IPS-NIHi7 (cell line): ENCODE data around the gene EVL.

ENCODE experiments used
- DNase-seq: peaks from one replicate; pipeline ENCODE4 v3.0.0; 2012; ENCODE audit warnings: mixed read lengths; ENCODE audit errors: extremely low spot score

Gene EVL

GRCh38 chr14:100082723-100083122 is 17.5 kb downstream of the EVL start:
- no peak for DNase-seq

DNA sequence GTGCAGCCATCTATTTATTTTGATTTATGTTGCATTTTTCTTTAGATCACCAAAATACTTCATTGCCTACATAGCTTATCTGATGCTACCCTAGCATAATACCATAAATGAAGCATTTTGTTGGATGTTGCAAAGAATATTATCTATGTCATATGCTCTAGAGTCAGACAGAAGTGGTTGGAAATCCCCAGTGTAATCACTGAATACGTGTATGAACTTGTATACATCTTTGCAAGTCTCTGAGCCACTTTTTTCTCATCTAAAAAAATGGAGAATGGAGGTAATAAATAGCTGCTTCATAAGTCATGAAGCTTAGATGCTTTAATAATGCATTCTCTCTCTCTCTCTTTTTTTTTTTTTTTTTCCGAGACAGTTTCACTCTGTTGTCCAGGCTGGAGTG is 18.5 kb downstream of the EVL start:
- no peak for DNase-seq

- DNase-seq: no peak
Measured at GRCh38 chr14:100084591-100084990, 19.4 kb downstream of the EVL start.

- DNase-seq: no peak
Measured at GRCh38 chr14:100085462-100085861, 20.2 kb downstream of the EVL start.

- DNase-seq: no peak
Measured at GRCh38 chr14:100086361-100086760, 21.1 kb downstream of the EVL start.

GRCh38 chr14:100088226-100088625 is 23.0 kb downstream of the EVL start:
- DNase-seq: no peak

DNA sequence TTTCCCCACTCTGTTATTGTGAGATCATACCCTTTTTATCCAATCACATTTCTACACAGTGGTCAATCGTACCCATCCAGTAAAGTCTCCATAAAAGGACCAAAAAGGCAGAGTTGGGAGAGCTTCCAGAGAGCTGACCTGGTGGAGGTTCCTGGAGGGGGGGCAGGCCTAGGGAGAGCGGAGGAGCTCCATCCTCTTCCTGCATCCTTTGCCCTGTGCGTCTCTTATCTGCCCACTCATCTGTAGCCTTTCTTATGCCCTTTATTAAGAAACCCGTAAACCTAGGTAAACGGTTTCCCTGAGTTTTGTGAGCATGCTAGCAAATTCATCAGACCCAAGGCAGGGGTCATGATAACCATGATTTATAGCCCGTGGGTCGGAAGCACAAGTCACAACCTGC is 26.2 kb downstream of the EVL start:
- no peak for DNase-seq

DNA sequence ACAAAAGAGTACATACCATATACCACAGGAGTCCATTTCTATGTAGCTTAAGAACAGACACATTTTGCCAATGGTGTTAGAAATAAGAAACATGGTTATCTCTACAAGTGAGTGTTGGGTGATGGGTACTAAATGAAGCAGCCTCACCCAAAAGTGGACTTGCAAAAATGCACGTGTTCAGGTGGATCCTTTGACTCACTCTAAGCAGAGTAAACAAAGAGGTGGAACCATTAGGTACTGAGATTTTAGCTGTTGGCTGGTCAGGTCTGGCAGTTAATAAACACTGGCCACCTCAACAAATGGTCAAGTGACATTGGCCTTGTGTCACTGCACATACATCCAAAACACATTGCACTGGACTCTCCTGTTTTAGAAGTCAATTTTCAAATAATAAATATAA is 27.6 kb downstream of the EVL start:
- no peak for DNase-seq

GRCh38 chr14:100093319-100093718 is 28.1 kb downstream of the EVL start:
- DNase-seq: no peak

GRCh38 chr14:100096656-100097055 is 31.4 kb downstream of the EVL start:
- DNase-seq: no peak

DNA sequence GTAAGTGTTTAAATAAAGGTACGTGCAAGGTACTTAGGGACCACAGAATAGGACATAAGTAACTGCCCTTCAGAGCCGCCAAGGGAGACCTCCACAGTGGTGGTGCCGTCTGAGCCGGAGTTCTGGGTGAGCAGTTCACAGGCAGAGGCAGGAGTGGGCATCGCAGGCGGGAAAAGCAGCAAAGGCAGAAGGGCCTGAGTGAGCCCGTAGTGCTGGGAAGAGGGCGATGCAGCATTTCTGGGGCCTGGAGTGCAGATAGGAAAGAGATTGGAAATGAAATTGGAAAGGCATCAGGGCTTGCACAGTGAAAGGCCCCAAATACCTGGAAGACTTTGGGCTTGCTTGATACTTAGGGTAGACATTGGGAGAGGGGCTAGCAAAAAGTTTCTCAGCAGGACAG is 32.9 kb downstream of the EVL start:
- DNase-seq: no peak

DNA sequence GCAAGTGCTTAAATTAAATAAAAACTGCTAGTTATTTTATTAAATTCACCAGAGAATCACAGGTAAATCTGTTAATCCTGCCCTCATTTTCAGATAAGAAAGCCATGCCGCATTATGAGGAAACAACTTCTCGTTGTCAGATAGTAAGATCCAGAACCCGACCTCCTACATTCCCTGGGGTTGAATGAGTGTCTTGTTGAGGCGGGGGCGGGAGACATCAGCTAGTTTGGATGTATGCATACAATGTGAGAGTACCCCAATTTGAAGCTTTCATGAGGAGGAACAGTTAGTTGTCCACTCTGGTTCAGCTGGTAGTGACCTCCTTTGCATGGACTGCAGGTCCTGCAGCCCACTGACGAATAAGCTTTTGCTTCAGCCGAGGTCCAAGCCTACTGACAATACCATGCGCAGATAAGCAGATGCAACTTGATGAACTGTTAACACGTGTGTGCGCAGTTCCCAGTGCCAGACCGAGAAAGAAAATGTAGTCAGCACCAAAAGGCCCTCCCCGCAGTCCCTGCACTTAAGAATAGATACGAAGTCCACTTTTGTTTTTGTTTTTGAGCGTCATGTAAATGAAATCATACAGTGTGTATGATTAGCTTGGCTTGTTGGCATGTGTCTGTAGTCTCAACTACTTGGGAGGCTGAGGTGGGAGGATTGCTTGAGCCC is 34.9 kb downstream of the EVL start:
- DNase-seq: no peak

DNA sequence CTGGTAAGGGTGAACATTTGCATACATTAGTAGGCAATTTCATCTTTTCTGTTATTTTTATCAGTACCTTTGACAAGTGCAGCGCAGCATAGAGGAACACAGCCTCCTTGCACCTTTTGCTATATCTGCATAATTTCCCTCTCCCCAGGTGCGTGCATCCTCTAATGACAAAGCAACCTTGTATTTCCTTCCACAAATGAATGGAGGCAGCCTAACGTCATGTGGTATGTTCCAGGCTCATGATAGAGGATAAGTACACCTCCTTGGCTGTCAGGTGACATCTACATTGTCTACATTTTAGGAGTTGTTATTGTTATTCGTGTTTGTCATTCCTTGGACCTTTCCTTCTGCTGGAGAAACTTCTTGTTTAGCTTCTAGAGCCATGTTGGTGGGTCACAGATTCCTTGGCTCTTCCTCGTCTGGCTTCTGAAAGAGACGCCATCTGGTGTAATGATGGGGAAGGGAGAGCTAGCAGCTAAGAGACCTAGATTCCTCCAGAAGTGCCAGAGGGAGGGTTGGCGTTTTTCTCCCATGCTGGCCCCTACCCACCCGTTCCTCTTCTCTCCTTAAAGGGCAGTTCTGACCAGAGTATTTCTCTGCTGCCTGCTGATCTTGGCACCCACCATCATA is 37.0 kb downstream of the EVL start:
- DNase-seq: no peak

GRCh38 chr14:100103250-100104005 is 38.2 kb downstream of the EVL start:
- no peak for DNase-seq

- no peak for DNase-seq
Measured at GRCh38 chr14:100104006-100104352, 38.8 kb downstream of the EVL start.

DNA sequence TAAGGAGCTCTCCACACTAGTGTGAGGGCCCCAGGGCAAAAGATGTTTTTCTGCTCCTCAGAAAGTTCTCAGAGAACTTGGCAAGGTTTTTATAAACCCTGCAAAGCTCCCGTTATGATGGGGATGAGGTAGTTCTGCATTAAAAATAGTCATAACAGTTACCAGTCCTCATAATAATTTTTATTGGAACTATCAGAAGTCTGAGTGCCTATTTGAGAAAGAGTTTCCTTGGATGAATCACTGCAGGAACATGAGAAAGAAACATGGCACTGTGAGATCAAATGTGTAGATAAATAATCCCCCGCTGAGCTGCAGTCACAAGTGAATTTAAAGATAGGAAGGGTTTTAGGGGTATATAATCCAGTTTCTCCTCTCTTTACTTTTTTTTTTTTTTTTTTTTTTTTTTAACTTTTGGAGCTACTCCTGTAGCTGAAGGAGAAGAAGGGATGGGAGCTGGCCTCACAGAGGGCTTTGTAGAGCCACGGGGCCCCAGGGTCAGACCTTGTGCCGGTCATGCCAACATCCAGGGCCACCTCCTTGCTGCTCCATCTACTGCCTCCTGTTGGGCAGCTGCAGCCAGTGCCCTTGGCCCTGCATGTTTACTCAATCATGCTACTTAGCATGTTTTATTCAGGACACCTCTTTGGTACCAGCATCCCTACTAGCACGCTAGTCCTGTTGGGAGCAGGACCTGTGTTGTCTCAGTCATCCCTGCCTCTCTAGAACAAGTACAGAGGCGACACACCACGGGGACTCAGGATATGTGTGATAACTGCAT is 39.5 kb downstream of the EVL start:
- no peak for DNase-seq

DNA sequence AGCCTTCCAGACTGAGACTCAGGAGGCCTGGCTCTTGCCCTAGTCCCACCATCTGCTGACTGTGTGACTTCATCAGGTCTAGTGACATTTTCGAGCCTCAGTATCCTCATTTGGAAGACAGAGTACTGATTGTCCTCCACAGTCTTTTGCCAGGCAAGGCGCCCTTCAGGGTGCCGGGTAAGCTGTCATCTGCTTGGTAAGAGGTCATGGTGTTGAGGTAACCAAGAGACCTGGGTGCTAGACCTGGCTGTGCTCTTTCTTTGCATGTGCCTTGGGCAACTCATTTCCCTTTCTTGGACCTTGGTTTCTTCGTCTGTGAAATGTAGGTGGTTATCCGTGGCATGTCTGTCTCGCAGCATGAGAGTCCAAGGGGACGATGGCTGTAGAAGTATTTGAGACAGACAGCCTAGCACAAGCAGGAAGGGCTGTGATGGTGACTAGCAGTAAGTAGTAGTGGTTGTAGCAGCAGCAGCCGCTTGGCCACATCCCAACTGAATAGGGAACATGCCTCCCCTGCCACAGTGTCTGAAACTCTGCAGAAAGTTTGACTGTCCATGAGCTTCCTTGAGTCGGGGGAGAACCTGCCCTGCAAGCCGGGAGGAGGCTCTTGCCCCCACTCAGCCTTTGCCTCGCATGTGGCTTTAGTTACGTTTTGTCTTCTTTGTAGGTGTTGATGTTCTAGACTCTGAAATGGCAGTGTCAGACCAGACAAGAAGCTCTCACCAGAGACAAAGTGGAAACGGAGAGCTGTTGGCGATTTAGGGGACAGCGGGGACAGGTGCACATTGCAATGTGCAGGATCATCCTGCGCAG is 40.3 kb downstream of the EVL start:
- DNase-seq: no peak

DNA sequence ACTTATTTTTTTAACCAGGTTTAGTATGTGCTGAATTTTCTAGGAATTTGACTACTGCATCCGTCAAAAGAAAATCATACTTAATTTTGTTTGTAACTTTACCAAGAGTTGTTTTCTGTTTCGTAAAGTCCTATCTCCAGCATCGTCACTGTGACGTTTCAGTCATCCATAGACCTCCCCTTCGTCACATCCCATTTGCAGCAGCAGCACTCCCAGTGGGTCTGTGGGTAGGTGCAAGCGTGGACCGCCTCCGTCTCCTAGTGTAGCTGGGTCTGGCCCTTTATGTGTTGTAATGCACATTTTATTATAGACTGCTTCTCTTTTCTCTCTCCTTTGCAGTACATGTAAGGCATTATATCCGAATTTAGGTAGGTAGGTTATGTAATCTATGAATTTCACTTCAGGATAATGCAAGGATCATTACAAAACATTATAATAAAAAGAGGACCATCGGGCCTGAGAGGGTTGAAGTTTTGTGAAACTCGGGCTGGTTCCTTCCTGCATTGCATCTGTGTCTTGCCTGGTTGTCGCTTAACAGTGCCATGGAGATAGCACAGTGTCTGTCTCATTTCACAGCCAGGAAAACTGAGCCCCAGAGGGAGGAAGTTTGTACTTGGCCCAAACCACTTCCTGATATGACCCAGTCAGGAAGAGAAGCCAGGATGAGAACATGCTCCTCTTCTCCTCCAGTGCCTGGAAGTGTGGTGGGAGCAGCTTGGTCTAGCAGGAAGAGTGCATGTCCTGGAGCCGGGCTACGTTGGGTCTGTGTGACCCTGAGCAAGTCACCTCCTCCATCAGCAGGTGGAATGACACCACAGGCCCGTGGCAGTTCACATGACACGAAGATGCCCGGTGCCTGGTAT is 41.3 kb downstream of the EVL start:
- DNase-seq: no peak

DNA sequence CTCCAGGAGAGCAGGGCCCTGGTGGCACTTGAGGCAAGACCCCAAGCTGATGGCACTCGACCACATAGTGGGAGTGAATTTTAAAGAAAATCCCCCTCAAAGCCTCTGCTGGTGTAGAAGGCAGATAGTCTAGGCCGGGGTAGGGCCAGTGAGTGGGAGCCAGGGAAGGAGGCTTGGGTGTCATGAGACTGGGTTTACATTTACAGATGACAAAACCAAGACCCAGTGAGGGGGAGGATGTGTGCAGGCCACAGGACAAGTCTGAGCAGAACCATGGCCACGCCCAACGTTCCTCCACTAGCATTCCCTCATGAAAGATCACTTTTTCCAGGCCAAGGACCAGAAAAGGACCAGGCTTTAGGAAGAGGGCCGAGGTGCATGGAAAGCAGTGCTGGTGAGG is 42.0 kb downstream of the EVL start:
- DNase-seq: no peak

DNA sequence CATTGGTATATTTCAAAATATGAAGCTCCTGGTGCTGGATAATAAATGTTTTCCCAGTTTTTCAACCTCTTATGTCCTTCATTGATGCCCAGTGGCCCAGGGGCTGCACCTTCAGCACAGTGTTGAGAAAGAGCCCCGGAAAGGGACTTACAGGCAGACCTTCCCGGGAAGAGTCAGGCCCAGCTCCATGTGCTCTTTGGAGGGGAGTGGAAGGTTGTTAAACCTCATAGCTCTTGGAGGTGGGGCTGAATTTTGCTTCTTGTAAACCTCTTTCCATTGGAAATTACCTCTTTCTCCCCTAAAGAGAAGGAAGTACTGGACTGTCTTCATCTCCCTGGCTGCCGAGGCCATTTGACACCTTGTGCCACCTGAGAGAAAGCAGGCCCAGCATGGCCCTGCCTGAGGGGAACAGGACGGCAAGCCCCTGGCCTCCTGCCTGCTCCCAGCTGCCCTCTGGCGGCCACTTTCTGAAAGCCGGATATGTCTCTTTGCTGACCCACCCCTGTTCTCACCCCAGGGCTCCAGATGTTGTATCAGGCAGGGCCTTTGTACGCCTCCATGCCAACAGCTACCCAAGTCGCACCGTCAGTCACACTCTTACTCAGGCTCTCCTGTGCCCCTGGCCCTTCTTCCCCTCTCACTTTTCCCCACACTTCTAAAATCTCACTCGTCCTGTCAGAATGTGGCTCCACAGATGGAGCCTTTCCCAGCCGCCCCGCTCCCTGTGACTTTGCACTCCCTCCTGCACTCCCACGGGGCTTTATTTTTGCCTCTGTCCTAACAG is 43.0 kb downstream of the EVL start:
- DNase-seq: peak; percentile 96
